Neural crest cell (in vitro differentiated cells): Measurements from ENCODE around the gene PCSK5. TPM values are rescaled to one million over a fixed set of nuclear protein-coding genes. Genes with fewer than 3 reads are reported as not detected.

Experiments used
- DNase-seq: peaks from one replicate; pipeline ENCODE4 v3.0.0; 2021; ENCODE audit warnings: low read depth, mixed read lengths, low spot score
- H3K27ac Mint-ChIP-seq: one replicate; pipeline ENCODE4 v1.8.0; 2021; ENCODE audit warnings: mild to moderate bottlenecking, mixed read lengths; ENCODE audit not compliant: unreplicated experiment
- H3K27me3 Mint-ChIP-seq: 2 replicates; pipeline ENCODE4 v1.8.0; 2021; ENCODE audit warnings: low read depth, mild to moderate bottlenecking, mixed read lengths
- H3K36me3 Mint-ChIP-seq: 2 replicates; pipeline ENCODE4 v1.8.0; 2021; ENCODE audit warnings: low read depth, mild to moderate bottlenecking, mixed read lengths
- H3K4me1 Mint-ChIP-seq: 2 replicates; pipeline ENCODE4 v1.8.0; 2021; ENCODE audit warnings: mixed read lengths
- H3K4me3 Mint-ChIP-seq: one replicate; pipeline ENCODE4 v1.8.0; 2021; ENCODE audit warnings: mild to moderate bottlenecking, mixed read lengths
- H3K9me3 Mint-ChIP-seq: 2 replicates; pipeline ENCODE4 v1.8.0; 2021; ENCODE audit warnings: mixed read lengths
- CTCF ChIP-seq: fragments of 200-600 bp; sonication (generic); conservative IDR thresholded peaks from 2 replicates; pipeline ENCODE4 v1.5.0; 2021; ENCODE audit warnings: antibody characterized with exemption, mild to moderate bottlenecking
- total RNA-seq: library from RNA; stranded (reverse); gene quantifications from 2 replicates; pipeline ENCODE4 v1.2.1, GENCODE V29; 2021

PCSK5 gene
- total RNA-seq, 1 donor from 2014 or later, result 3.1 TPM

- TF ChIP-seq CTCF, result no peak
- no peaks in the 10 kb centered on the region for H3K9me3 Mint-ChIP-seq
- H3K27me3 Mint-ChIP-seq, result no peaks in the 10 kb centered on the region
- H3K4me3 Mint-ChIP-seq, result no peak overlapping the region
- no peak for DNase-seq
- no peaks in the 10 kb centered on the region for H3K4me1 Mint-ChIP-seq
- no peak overlapping the region for H3K27ac Mint-ChIP-seq
- H3K36me3 Mint-ChIP-seq, result no peaks in the 10 kb centered on the region
Observed at GRCh38 chr9:76255781-76256455, 365.4 kb downstream of the PCSK5 start.

- H3K27me3 Mint-ChIP-seq, result no peaks in the 10 kb centered on the region
- no peak overlapping the region for H3K27ac Mint-ChIP-seq
- no peak for DNase-seq
- no peak overlapping the region for H3K4me3 Mint-ChIP-seq
- H3K4me1 Mint-ChIP-seq, result no peaks in the 10 kb centered on the region
- H3K36me3 Mint-ChIP-seq, result no peaks in the 10 kb centered on the region
- no peak for TF ChIP-seq CTCF
- no peaks in the 10 kb centered on the region for H3K9me3 Mint-ChIP-seq
Observed at GRCh38 chr9:76257311-76257710, 366.8 kb downstream of the PCSK5 start.

- Mint-ChIP-seq H3K27ac (no peak overlapping the region), H3K9me3 (peaks cover 3% of the 10 kb centered on the region), H3K36me3 (peaks cover 4% of the 10 kb centered on the region), H3K4me3 (no peak overlapping the region), H3K4me1 (peaks cover 27% of the 10 kb centered on the region), H3K27me3 (no peaks in the 10 kb centered on the region)
- no peak for DNase-seq
- no peak for TF ChIP-seq CTCF
Observed at GRCh38 chr9:76266649-76267283, 376.3 kb downstream of the PCSK5 start.

- DNase-seq, result no peak
- TF ChIP-seq CTCF, result no peak
- peaks cover 27% of the 10 kb centered on the region for H3K4me1 Mint-ChIP-seq
- H3K4me3 Mint-ChIP-seq, result no peak overlapping the region
- H3K9me3 Mint-ChIP-seq, result peaks cover 3% of the 10 kb centered on the region
- H3K27me3 Mint-ChIP-seq, result no peaks in the 10 kb centered on the region
- H3K27ac Mint-ChIP-seq, result no peak overlapping the region
- peaks cover 4% of the 10 kb centered on the region for H3K36me3 Mint-ChIP-seq
Observed at GRCh38 chr9:76267284-76267652, 376.8 kb downstream of the PCSK5 start.

- Mint-ChIP-seq H3K36me3 (no peaks in the 10 kb centered on the region), H3K9me3 (no peaks in the 10 kb centered on the region), H3K27ac (no peak overlapping the region), H3K4me1 (peaks cover 27% of the 10 kb centered on the region), H3K27me3 (no peaks in the 10 kb centered on the region), H3K4me3 (no peak overlapping the region)
- no peak for DNase-seq
- no peak for TF ChIP-seq CTCF
Observed at GRCh38 chr9:76269789-76270188, 379.3 kb downstream of the PCSK5 start.
